Uterus (tissue), 4 donors: ENCODE results near the gene FNBP1. TPM values are rescaled to one million over a fixed set of nuclear protein-coding genes. Genes with fewer than 3 reads are reported as not detected.

Experiments used
- DNase-seq, 2 donors: peaks; one replicate each; pipeline ENCODE4 v3.0.0-alpha.2; 2019 to 2020
- H3K27ac ChIP-seq, 2 donors: fragments of 200-600 bp; sonication (generic); 1 replicate in 1 of 2; 2 replicates in 1 of 2; pipeline ENCODE4 v1.5.1; 2016 to 2018
- H3K27me3 ChIP-seq, 2 donors: fragments of 200-600 bp; sonication (generic); one replicate each; pipeline ENCODE4 v1.5.1; 2018 to 2019; ENCODE audit warnings: control low read depth in 1 of 2
- H3K36me3 ChIP-seq, 2 donors: fragments of 200-600 bp; sonication (generic); one replicate each; pipeline ENCODE4 v1.5.1; 2019; ENCODE audit warnings: control low read depth in 1 of 2
- H3K4me1 ChIP-seq, 2 donors: fragments of 200-600 bp; sonication (generic); one replicate each; pipeline ENCODE4 v1.5.1; 2018 to 2019; ENCODE audit warnings: control low read depth in 1 of 2
- H3K4me3 ChIP-seq, 2 donors: fragments of 200-600 bp; sonication (generic); 1 replicate in 1 of 2; 2 replicates in 1 of 2; pipeline ENCODE4 v1.5.1; 2018 to 2019; ENCODE audit warnings: mild to moderate bottlenecking in 1 of 2
- H3K9me3 ChIP-seq, 2 donors: fragments of 200-600 bp; sonication (generic); one replicate each; pipeline ENCODE4 v1.5.1; 2019; ENCODE audit warnings: control low read depth in 1 of 2
- POLR2A ChIP-seq, 2 donors: fragments of 450-650 bp; IDR thresholded peaks; one replicate each; pipeline ENCODE4 v1.6.1; 2016; ENCODE audit warnings: antibody characterized with exemption in 2 of 2, mild to moderate bottlenecking in 1 of 2, moderate library complexity in 1 of 2
- intact Hi-C: fragments of 100-400 bp; cut with DNase I; formaldehyde crosslinking; loops from one replicate; pipeline ENCODE4 v1.15.1; 2023; ENCODE audit warnings: low total_unique reads
- total RNA-seq, 4 donors: library from RNA; depleted of rRNA in 3 of 4; stranded (reverse); fragments of >200 nt in 3 of 4; gene quantifications; one replicate each; pipeline versions ENCODE4 v1.1.0 to v1.2.4, GENCODE V29; 2014 to 2023
- TF ChIP-seq, protein P1 (sequence below), 4 experiments: fragments of 200-600 bp in 2 of 4; fragments of 450-650 bp in 2 of 4; sonication (generic) in 2 of 4; IDR thresholded peaks; one replicate each; pipeline ENCODE4 v1.5.1; 2016 to 2019; ENCODE audit warnings: antibody characterized with exemption in 4 of 4, mild to moderate bottlenecking in 2 of 4, moderate library complexity in 1 of 4
- donor health status: DM: yes; HTN: yes; CAD: no.

The FNBP1 gene
- total RNA-seq, 4 donors from 2014 or later, result 18.5 to 102 (median 77.2) TPM

DNA sequence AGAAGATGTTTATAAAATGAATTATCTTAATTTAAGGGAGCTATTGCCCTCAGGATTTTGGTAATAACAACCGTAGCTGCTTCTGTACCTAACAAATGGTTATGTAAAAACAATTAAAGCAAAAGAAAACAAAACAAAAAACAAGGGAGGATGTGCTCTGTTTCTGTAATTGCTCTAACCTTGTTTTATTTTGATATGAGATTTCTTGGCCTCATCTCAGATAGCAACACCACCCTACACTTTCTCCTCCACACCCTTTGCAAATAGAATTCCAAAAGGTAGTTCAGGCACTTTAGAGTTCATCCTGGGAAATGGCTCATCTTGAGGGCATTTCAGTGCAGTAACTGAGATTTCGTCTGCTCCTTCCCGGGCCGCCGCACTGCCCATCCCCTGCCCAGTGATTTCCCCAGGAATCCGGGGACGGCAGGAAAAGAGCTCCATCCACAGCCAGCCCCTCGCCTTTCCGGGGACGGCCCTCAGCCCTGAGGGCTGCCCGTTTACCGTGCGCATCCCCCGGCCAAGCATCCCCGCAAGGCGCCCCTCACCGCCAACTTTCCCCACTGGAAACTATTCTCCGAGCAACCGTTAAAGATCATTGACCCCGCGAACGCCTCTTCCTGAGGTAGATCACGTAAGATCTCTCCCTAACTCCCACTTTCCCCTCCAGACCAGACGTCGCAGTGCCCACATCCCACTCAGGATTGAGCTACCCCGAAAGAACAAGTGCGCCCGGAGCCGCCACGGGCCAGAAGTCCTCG, 1.2 kb downstream of the FNBP1 start:
- peak; percentile 27 to 28 for DNase-seq
- peak overlapping the region; percentile 95 to 96 for H3K27ac ChIP-seq
- H3K27me3 ChIP-seq, result no peaks in the 10 kb centered on the region
- intact Hi-C loops, result no loop called here
- no peak for TF ChIP-seq POLR2A (IDR thresholded peaks at IDR 0.05)
- TF ChIP-seq, protein P1, sequence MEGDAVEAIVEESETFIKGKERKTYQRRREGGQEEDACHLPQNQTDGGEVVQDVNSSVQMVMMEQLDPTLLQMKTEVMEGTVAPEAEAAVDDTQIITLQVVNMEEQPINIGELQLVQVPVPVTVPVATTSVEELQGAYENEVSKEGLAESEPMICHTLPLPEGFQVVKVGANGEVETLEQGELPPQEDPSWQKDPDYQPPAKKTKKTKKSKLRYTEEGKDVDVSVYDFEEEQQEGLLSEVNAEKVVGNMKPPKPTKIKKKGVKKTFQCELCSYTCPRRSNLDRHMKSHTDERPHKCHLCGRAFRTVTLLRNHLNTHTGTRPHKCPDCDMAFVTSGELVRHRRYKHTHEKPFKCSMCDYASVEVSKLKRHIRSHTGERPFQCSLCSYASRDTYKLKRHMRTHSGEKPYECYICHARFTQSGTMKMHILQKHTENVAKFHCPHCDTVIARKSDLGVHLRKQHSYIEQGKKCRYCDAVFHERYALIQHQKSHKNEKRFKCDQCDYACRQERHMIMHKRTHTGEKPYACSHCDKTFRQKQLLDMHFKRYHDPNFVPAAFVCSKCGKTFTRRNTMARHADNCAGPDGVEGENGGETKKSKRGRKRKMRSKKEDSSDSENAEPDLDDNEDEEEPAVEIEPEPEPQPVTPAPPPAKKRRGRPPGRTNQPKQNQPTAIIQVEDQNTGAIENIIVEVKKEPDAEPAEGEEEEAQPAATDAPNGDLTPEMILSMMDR (IDR thresholded peaks at IDR 0.05), result no peak
- no peaks in the 10 kb centered on the region for H3K36me3 ChIP-seq
- H3K4me3 ChIP-seq, result peak overlapping the region; percentile 81 to 95
- no peaks in the 10 kb centered on the region for H3K9me3 ChIP-seq
- H3K4me1 ChIP-seq, result no peaks in the 10 kb centered on the region

- intact Hi-C loops, result no loop called here
- Histone ChIP-seq H3K27ac (peak overlapping the region; percentile 95 to 96), H3K36me3 (no peaks in the 10 kb centered on the region), H3K9me3 (no peaks in the 10 kb centered on the region), H3K27me3 (no peaks in the 10 kb centered on the region), H3K4me3 (peak overlapping the region; percentile 81 to 95), H3K4me1 (no peaks in the 10 kb centered on the region)
- TF ChIP-seq, protein P1 (IDR thresholded peaks at IDR 0.05), result no peak
- no peak for TF ChIP-seq POLR2A (IDR thresholded peaks at IDR 0.05)
- DNase-seq, result no peak
These were observed 1.9 kb downstream of the FNBP1 start for GRCh38 chr9:130040984-130041647.

DNA sequence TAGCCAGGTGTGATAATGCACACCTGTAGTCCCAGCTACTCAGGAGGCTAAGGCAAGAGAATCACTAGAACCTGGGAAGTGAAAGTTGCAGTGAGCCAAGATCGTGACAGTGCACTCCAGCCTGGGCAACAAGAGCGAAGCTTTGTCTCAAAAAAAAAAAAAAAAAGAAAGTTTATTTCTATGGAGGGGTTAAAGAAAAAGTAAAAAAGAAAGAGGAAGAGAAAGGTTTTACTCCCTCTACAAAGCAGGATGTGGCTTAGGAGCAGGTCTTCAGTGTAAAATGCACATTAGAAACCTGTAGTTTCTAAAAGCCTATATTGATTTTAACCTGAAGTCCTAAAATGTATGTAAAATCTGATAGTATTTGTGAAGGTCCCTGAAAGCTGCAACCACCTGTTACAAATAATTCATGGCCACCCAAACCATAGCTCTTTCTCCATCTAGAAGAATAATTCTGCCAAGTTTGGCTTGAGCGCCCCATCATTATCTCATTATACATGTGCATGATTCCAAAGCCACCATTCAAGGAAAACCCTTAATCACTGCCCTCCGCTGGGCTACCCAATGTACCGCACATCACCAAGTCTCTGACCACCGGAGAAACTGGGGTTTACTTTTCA, 3.4 kb downstream of the FNBP1 start:
- Histone ChIP-seq H3K27me3 (no peaks in the 10 kb centered on the region), H3K27ac (peak overlapping the region; percentile 3 to 95), H3K9me3 (no peaks in the 10 kb centered on the region), H3K4me3 (no peak overlapping the region), H3K4me1 (no peaks in the 10 kb centered on the region), H3K36me3 (no peaks in the 10 kb centered on the region)
- intact Hi-C loops, result no loop called here
- DNase-seq, result no peak
- no peak for TF ChIP-seq POLR2A (IDR thresholded peaks at IDR 0.05)
- TF ChIP-seq, protein P1 (IDR thresholded peaks at IDR 0.05), result no peak

DNA sequence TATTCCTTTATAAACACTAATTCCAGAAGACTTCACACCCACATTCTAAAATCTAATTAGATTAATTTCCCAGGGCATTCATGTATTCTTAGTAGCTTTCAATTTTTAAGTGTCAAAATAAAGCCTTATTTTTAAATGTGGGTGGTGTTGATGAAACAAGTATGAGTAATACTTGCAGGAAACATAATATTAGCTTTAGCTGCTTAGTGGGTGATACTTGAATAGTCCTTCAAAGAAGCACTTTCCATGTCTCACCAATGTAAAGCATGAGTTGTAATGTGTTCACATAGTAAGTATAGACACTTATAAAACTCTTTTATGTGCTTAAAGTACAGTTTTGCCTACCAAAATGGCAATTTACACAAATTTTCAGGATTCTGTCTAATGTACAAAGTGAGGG, 6.9 kb downstream of the FNBP1 start:
- Histone ChIP-seq H3K4me1 (peaks cover 0 to 4% of the 10 kb centered on the region in 2 donors), H3K27ac (peak overlapping the region; percentile 13 to 28)

More for the DNA sequence above, 6.9 kb downstream of the FNBP1 start:
- TF ChIP-seq, protein P1 (IDR thresholded peaks at IDR 0.05), result no peak
- TF ChIP-seq POLR2A (IDR thresholded peaks at IDR 0.05), result no peak
- Histone ChIP-seq H3K4me3 (no peak overlapping the region), H3K27me3 (no peaks in the 10 kb centered on the region), H3K36me3 (no peaks in the 10 kb centered on the region), H3K9me3 (no peaks in the 10 kb centered on the region)
- intact Hi-C loops, result no loop called here
- no peak for DNase-seq
